Endometrial microvascular endothelial cells (primary cell): ENCODE results near the gene RHOV. TPM values are rescaled to one million over a fixed set of nuclear protein-coding genes. Genes with fewer than 3 reads are reported as not detected.

ENCODE experiments used
- in situ Hi-C: cut with HindIII; loops from 2 replicates; pipeline ENCODE4 v1.10.0; 2017; ENCODE audit warnings: low sequenced_read_pairs, low pct_unique_long_range_greater_than_20kb; ENCODE audit errors: inconsistent ontology term
- total RNA-seq: library from RNA; depleted of rRNA; stranded (reverse); fragments of >200 nt; gene quantifications from one replicate; pipeline ENCODE4 v1.2.3, GENCODE V29; 2015; ENCODE audit errors: inconsistent ontology term

Gene RHOV
- total RNA-seq, 1 donor from 2014 or later, result not detected

DNA sequence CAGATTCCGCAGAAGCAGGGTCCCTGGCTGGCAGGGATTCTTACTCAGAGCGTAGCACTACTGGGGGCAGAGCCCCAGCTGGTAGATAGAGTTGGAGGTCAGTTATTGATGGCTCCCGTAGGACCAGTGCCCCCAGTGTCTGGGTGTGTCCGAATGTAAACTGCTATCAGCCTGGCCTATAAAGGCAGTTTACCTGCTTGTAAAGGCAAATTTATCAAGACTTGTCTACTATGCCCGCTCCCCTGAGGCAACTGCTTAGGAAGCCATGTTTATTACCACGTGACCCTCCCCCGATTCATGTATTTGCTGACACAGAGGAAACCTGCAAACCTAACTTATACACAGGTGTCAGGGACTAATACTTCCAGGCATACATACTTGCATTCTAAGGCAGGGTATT, 44.9 kb downstream of the RHOV start:
- in situ Hi-C loops, result no loop called here

DNA sequence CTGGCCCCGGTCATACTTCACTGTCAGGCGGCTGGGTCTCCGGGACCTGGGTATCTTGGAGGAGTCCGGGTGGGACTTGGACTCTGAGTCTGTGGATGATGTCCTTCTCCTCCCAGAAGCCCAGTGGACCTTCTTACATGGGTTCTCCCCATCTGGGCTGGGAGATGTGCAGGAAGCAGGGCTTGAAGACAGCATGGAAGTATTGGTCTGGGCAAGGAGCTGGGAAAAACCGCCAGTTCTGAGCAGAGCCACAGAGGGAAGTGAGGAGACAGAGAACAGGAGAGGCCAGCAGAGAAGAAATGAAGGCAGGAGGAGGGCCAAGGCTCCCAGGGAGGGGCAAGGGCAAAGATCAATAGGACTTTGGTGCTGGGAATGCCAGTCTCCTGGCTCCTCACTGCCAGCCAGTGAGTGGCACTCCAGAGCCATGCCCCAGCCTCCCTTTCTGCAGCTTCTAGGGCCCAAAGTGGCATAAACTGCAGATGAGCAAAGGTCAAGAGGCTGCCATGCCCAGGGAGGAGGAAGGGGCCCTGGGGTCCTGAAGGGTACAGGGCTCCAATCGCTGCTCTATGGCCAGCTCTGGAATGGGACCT, 45.5 kb downstream of the RHOV start, which contains the start of gene PPP1R14D:
PPP1R14D (minus strand) TSS at position 262 of the 590 bp plus-strand sequence; CDS start at position 195, 67 bp downstream.
- in situ Hi-C loops, result no loop called here

DNA sequence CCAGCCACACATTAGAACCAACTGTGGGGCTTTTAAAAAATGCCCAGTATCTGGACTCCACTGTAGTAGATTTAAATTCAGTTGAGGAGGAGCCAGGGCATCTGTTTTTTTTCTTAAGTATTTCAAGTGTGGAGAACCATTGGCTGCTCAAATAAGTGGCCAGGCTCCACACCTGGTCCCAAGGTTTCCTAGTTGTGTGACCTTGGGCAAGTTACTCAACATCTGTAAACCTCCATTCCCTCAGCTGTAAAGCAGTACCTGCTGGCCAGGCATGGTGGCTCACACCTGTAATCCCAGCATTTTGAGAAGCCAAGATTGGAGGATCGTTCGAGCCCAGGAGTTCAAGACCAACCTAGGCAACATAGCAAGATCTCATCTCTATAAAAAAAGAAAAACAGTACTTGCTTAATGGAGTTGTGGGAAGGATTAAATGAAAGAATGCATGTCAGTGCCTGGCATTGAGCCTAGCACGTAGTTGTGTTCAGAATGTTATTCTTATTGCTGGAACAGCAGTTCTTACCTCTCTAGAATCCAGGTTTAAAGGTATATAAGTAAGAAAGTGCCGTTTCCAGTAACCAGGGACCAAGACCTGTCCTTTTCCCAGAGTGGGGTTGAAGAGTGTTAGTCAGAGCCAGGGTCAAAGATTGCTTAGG, 47.5 kb downstream of the RHOV start:
- in situ Hi-C loops, result no loop called here

DNA sequence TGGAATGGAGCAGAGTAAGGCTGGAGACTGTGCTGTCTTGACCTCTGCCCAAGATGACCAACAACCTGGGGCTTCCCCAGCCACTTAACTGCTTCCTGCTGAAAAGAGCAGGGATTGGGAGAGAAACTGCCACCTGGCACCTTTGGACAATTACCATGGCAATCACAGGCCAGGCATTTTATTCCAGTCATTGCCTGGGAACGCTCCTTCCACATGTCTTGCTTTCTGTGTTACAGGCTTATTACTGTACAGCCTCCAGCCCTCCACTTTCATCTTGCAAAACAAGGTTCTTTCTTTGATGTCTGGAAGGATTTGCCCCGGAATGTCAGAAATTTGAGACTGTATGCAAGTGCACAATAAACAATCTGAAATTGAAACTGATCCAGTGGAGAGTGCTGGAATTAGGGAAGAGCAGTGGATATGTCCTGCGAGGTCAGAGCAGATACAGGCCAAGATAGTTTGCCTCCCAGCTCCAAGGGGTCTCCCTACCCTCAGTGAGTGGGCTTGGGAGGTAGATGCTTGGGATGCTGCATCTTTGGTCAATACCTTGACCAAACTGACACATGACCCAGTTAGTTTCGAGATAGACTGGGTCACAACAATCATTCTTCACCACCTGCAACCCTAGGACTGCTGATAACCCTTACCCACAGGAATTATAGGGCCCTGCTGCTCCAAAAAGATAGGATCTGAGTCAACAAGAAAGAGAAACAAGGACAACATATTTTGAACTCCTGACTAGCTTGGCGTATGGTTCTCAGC, 48.2 kb downstream of the RHOV start:
- in situ Hi-C loops, result no loop called here

DNA sequence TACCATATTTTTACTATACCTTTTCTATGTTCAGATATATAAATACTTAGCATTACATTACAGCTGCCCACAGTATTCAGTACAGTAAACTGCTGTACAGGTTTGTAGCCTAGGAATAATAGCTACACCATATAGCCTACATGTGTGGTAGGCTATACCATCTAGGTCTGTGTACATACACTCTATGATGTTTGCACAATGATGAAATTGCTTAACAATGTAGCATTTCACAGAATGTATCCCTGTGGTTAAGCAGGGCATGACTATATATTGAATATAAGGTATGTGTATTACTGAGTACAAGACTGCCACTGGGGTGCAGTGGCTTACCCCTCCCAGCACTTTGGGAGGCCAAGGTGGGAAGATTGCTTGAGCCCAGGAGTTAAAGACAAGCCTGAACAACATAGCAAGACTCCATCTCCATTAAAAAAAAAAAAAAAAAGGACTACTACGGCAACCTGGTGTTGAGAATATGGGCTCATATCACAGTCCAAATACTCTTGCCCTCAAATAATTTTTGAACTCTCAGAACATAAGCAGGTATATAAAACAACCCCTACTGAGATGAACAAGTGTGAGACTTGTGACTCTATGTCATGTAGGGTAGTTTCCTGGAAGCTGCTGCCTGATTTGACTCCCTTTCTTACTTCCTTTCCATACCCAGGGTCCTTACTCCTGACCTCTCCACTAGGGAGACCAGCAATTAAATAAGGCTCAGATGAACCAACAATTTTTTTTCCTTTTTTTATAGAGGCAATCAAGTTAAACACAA, 50.3 kb downstream of the RHOV start:
- in situ Hi-C loops, result no loop called here

Other genes starting within 250 kb of the RHOV start
- gene RAD51, start 179.1 kb downstream of the RHOV start, total RNA-seq, result 13.0 TPM
- 35.8 TPM for gene RMDN3, start 119.0 kb downstream of the RHOV start, total RNA-seq
- 6.8 TPM for gene GCHFR, start 110.2 kb downstream of the RHOV start, total RNA-seq
- gene C15orf62, start 104.3 kb downstream of the RHOV start, total RNA-seq, result not detected
- gene ZFYVE19, start 67.1 kb downstream of the RHOV start, total RNA-seq, result 35.5 TPM
- 47.3 TPM for gene DNAJC17, start 66.8 kb downstream of the RHOV start, total RNA-seq
- gene PPP1R14D, start 45.5 kb downstream of the RHOV start, total RNA-seq, result not detected
- gene SPINT1, start 30.2 kb downstream of the RHOV start, total RNA-seq, result 0.93 TPM
- gene VPS18, start 20.2 kb upstream of the RHOV start, total RNA-seq, result 52.5 TPM
- gene DLL4, start 55.1 kb upstream of the RHOV start, total RNA-seq, result 9.0 TPM
- 3.4 TPM for gene CHAC1, start 79.2 kb upstream of the RHOV start, total RNA-seq
- 20.3 TPM for gene INO80, start 242.0 kb upstream of the RHOV start, total RNA-seq